ENCODE measurements around the gene NUAK2. TPM values are rescaled to one million over a fixed set of nuclear protein-coding genes. Genes with fewer than 3 reads are reported as not detected.
"Not testable (repeated sequence)": the region's sequence is repeated elsewhere in the genome, so short reads cannot be mapped to it uniquely, and the experiment has no call there.

NUAK2 gene
- total RNA-seq, 1 donor from 2014 or later, result 1.2 TPM

GRCh38 chr1:205285381-205286101 is 36.0 kb downstream of the NUAK2 start:
- DNase-seq, result no peak
- intact Hi-C loops (cut with DNase I), result no loop called here
- ATAC-seq (ENCODE audit: poor library complexity), result peak; percentile 22

GRCh38 chr1:205284420-205285144 is 37.0 kb downstream of the NUAK2 start:
- intact Hi-C loops (cut with DNase I), result no loop called here
- peak; percentile 90 for ATAC-seq (ENCODE audit: poor library complexity)
- DNase-seq, result peak; percentile 89

- no peak for DNase-seq
- ATAC-seq (ENCODE audit: poor library complexity), result no peak
- intact Hi-C loops (cut with DNase I), result no loop called here
Observed at GRCh38 chr1:205283270-205284147, 38.0 kb downstream of the NUAK2 start.

GRCh38 chr1:205280666-205281395 is 40.7 kb downstream of the NUAK2 start:
- DNase-seq; ATAC-seq (ENCODE audit: poor library complexity); intact Hi-C loops (cut with DNase I): not testable (repeated sequence)

- intact Hi-C loops (cut with DNase I), result no loop called here
- DNase-seq, result no peak
- ATAC-seq (ENCODE audit: poor library complexity), result no peak
Observed at GRCh38 chr1:205279986-205280385, 41.6 kb downstream of the NUAK2 start.

- intact Hi-C loops (cut with DNase I), result no loop called here
- DNase-seq (no peak), ATAC-seq (ENCODE audit: poor library complexity) (no peak)
Observed at GRCh38 chr1:205276689-205277065, 44.9 kb downstream of the NUAK2 start.

- intact Hi-C loops (cut with DNase I), result no loop called here
Observed at GRCh38 chr1:205275916-205276688, 45.4 kb downstream of the NUAK2 start.

GRCh38 chr1:205275133-205275532 is 46.4 kb downstream of the NUAK2 start:
- no peak for ATAC-seq (ENCODE audit: poor library complexity)
- intact Hi-C loops (cut with DNase I), result no loop called here

More at GRCh38 chr1:205275916-205276688, 45.4 kb downstream of the NUAK2 start:
- ATAC-seq (ENCODE audit: poor library complexity) (no peak), DNase-seq (no peak)

GRCh38 chr1:205274041-205274691 is 47.4 kb downstream of the NUAK2 start:
- ATAC-seq (ENCODE audit: poor library complexity) (no peak), DNase-seq (no peak)
- intact Hi-C loops (cut with DNase I), result no loop called here

More at GRCh38 chr1:205275133-205275532, 46.4 kb downstream of the NUAK2 start:
- no peak for DNase-seq

GRCh38 chr1:205273551-205273982 is 48.0 kb downstream of the NUAK2 start:
- peak; percentile 88 for ATAC-seq (ENCODE audit: poor library complexity)
- intact Hi-C loops (cut with DNase I), result loop anchor here (1.0 kb wide), 1 partner anchor 52 kb away; no protein-coding TSS in a partner anchor
- peak; percentile 91 for DNase-seq

- no peak for ATAC-seq (ENCODE audit: poor library complexity)
- DNase-seq, result no peak
- intact Hi-C loops (cut with DNase I), result no loop called here
Observed at GRCh38 chr1:205272536-205272935, 49.0 kb downstream of the NUAK2 start.

GRCh38 chr1:205271745-205272144 is 49.8 kb downstream of the NUAK2 start:
- ATAC-seq (ENCODE audit: poor library complexity) (no peak), DNase-seq (no peak)
- intact Hi-C loops (cut with DNase I), result no loop called here

GRCh38 chr1:205271277-205271676 is 50.3 kb downstream of the NUAK2 start:
- intact Hi-C loops (cut with DNase I), result no loop called here
- peak; percentile 57 for DNase-seq
- peak; percentile 4 for ATAC-seq (ENCODE audit: poor library complexity)

GRCh38 chr1:205270764-205271163 is 50.8 kb downstream of the NUAK2 start:
- DNase-seq (no peak), ATAC-seq (ENCODE audit: poor library complexity) (peak; percentile 37)

GRCh38 chr1:205270271-205270670 is 51.3 kb downstream of the NUAK2 start:
- no peak for ATAC-seq (ENCODE audit: poor library complexity)
- no peak for DNase-seq
- intact Hi-C loops (cut with DNase I), result no loop called here

More at GRCh38 chr1:205270764-205271163, 50.8 kb downstream of the NUAK2 start:
- intact Hi-C loops (cut with DNase I), result no loop called here

- ATAC-seq (ENCODE audit: poor library complexity) (no peak), DNase-seq (no peak)
- intact Hi-C loops (cut with DNase I), result no loop called here
Observed at GRCh38 chr1:205269711-205270110, 51.8 kb downstream of the NUAK2 start.
